Epidermal melanocyte (primary cell): Measurements from ENCODE around the gene DTHD1.

Source experiments
- DNase-seq: peaks from one replicate; pipeline ENCODE4 v3.0.0; 2011; ENCODE audit warnings: low spot score; ENCODE audit not compliant: insufficient read length

DTHD1 gene

GRCh38 chr4:36343501-36344175 is 62.2 kb downstream of the DTHD1 start:
- DNase-seq = no peak

- DNase-seq = no peak
These were observed 67.1 kb downstream of the DTHD1 start for GRCh38 chr4:36348403-36348938.

- no peak for DNase-seq
These were observed 68.6 kb downstream of the DTHD1 start for GRCh38 chr4:36349938-36350549.

- DNase-seq = peak; percentile 20
These were observed 69.8 kb downstream of the DTHD1 start for GRCh38 chr4:36351082-36351666.

- no peak for DNase-seq
These were observed 72.6 kb downstream of the DTHD1 start for GRCh38 chr4:36353998-36354397.

- DNase-seq = no peak
These were observed 76.8 kb downstream of the DTHD1 start for GRCh38 chr4:36358173-36358572.

GRCh38 chr4:36360755-36361154 is 79.3 kb downstream of the DTHD1 start:
- DNase-seq = no peak

- DNase-seq = no peak
These were observed 81.6 kb downstream of the DTHD1 start for GRCh38 chr4:36363024-36363423.

- DNase-seq = no peak
These were observed 93.6 kb downstream of the DTHD1 start for GRCh38 chr4:36374836-36375511.

GRCh38 chr4:36385951-36386571 is 104.6 kb downstream of the DTHD1 start:
- no peak for DNase-seq

- no peak for DNase-seq
These were observed 105.3 kb downstream of the DTHD1 start for GRCh38 chr4:36386691-36387090.

- DNase-seq = no peak
These were observed 107.3 kb downstream of the DTHD1 start for GRCh38 chr4:36388710-36389109.

- DNase-seq = no peak
These were observed 110.0 kb downstream of the DTHD1 start for GRCh38 chr4:36391411-36391810.

- no peak for DNase-seq
These were observed 110.6 kb downstream of the DTHD1 start for GRCh38 chr4:36392024-36392423.

GRCh38 chr4:36392916-36393315 is 111.5 kb downstream of the DTHD1 start:
- no peak for DNase-seq
